Stimulated activated naive CD4-positive, alpha-beta T cell treated with Interleukin-2 at 50 U/mL for 16 hours (primary cell): Measurements from ENCODE around the gene PAPOLG.
"Not testable (repeated sequence)": the region's sequence is repeated elsewhere in the genome, so short reads cannot be mapped to it uniquely, and the experiment has no call there.

ENCODE experiments used
- DNase-seq: peaks from one replicate; lab custom pipeline; 2025; lab: John Stamatoyannopoulos, UW

PAPOLG gene

DNA sequence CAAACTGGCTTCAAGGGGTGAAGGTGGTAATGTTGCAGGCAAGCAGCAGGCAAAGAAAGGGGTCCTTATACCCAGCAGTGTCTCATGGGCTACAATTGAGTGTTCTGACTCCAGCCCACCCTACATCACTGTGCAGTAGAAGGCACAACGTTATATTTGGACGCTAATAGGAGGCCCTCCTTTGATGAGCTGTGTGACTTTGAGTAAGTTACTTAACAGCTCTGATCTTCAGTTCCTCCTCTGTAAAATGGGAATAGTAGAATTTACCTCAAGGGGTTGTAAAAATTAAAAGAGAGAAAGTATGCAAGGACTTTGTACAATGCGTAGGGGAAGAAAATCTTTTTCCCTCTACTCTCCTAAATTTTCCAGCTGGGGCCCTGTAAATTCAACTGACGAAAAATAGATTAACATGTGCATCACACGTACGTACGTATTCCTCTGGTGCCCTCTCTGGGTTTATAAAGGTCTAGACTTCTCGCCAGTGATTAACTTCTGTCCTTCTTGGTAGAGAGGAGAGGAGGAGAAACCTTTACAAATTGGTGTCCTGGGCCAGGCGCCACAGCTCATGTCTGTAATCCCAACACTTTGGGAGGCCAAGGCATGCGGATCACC lies 67.7 kb downstream of the PAPOLG start:
- DNase-seq, result no peak

DNA sequence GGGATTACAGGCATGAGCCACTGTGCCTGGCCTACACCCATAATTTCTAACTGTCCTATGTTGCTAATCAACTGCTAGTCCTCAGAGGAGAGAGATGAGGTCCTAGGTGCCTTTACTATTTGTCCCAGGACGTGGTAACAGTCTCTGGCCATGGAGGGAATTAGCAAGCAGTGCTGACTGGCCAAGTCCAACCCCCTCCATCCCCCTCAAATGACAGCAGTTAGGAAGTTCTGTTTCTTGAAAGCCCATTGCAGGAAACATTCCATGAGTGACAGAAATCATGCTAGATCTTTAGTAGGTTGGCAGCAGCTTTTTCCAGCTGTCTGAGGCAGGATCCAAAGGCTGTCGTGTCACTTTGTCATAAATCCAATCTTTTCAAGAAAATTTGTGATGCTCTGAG lies 69.6 kb downstream of the PAPOLG start:
- DNase-seq, result no peak

DNA sequence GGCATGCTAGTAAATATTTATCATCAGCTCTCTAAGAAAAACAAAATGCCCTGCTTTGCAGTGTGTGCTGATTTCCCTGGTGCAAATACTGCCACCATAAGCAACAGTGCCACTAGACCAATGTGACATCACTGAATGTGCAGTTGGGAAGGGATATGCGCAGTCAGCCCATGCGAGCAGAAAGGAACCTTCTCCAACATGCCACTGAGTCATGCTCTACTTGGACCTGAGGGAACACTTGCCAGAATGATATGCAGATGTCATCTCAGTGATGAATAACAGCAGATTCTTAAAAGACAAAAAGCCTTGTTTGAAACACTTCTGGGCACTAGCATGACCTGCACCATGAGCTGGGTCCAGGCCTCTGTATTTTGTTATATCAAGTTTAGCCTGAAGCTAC lies 70.0 kb downstream of the PAPOLG start:
- no peak for DNase-seq

DNA sequence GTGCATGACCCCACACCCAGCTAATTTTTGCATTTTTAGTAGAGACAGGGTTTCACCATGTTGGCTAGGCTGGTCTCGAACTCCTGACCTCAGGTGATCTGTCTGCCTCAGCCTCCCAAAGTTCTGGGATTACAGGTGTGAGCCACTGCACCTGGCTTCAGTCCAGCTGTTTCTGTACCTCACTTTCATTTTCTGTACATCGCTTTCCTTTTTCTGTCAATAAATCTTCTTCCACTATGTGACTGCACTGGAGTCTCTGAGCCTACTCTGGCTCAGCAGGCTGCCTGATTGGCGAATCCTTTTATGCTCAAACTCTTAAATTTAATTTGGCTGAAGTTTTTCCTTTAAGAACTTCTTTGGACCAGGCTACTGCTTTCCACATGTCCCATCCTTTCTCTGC lies 70.8 kb downstream of the PAPOLG start:
- not testable (repeated sequence) for DNase-seq

DNA sequence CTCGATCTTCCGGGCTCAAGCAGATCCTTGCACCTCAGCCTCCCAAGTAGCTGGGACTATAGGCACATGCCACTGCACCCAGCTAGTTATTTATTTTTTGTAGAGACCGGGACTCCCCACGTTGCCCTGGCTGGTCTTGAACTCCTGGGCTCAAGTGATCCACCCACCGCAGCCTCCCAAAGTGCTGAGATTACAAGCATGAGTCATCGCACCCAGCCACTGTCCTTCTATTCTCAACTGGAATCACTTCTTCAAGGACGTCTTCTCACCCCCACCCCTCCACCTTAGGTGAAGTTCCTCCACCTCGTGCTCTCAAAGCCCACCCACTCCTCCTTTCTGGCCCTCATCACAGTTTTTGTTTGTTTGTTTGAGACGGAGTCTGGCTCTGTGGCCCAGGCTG lies 71.3 kb downstream of the PAPOLG start:
- no peak for DNase-seq

DNA sequence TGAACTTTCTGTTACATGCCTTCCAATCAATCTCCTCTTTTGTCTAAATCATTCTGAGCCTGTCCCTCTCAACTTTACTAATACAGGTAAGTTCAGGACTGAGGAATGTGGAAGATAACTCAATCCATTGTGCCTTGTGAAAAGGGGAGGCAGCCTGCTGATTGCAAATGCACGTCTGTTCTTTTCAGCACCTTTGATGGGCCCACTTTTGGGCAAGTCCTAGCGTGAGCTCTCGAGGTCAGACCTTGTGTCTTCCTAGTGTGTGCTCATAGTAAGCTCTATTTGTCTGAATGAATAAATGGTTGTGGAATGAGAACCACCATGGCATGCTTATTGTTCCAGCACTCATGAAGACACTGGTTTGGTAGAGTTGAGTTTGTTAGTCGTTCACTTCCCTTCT lies 74.9 kb downstream of the PAPOLG start:
- DNase-seq, result no peak

DNA sequence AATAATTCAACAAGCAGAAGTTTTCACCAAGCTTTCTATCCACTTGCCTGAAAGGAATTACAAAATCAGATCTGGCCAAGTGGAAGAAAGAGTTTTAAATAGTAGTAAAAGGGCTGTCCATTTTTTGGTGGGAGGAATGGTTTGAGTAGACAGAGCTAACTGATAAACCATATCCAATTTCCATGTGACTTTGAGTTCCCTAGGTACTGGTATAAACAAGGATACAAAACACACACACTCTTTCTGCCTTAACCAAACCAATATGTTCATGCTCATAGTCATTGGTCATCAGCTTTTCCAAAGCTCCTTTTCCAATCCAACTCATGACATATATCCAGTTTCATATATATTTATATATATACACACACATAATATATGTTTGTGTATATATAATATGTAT lies 75.9 kb downstream of the PAPOLG start:
- DNase-seq, result no peak

DNA sequence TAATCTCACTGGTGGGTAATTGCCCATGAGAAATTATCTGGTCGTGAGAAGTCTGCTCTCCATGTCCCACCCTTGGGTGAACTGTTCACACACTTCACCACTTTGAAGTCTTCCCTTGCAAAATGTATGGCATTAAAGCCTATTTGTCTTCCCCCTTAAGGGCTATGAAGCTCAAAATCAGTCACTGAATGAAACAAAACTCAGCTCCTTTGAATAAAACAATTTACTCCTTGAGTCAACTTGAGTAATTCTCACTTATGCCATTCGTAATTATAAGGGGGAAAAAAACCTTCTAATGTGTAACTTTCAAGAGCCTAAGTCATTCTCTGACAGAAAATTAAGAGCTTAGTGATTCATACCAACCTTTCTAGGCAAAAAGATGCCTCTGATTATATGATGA lies 76.6 kb downstream of the PAPOLG start:
- no peak for DNase-seq

DNA sequence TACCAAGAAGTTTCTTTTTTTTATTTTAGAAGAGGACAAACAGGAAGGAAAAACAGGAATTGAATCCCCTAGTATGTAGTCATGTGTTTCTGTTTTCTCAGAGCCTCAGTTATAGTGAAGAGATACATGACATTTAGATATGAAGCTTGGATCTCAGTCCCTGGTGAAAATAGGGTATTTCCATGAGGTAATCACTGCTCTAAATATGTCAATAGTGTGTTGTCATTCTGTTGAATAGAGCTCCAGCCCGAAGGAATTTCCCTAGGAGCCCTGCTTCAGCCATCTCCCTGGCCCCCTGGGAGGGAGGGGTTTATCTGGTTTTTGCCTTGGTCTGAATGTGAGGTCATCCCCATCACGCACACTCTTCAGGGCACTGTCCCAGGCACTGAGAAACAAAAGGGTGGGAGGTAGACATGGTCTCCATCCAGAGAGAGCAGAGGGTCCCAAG lies 78.2 kb downstream of the PAPOLG start:
- DNase-seq, result no peak

DNA sequence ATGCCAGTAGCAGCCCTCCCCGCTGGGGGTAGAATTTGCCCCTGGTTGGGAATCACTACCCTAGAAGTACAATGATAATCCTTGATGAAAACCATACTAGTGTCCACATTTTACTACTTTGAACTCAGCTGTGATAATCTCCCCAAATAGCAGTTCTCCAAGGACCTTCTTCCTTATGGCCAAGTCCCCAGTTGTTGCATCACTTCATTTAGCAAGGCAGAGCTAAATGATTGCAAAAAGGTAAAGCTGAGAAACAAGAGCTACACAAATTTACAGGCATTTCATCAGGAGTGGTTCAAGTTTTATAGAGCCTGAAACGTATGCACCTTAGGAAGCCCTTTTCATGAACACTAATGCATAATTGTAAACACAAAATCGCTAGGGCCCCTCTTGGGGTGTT lies 80.4 kb downstream of the PAPOLG start:
- DNase-seq, result no peak

DNA sequence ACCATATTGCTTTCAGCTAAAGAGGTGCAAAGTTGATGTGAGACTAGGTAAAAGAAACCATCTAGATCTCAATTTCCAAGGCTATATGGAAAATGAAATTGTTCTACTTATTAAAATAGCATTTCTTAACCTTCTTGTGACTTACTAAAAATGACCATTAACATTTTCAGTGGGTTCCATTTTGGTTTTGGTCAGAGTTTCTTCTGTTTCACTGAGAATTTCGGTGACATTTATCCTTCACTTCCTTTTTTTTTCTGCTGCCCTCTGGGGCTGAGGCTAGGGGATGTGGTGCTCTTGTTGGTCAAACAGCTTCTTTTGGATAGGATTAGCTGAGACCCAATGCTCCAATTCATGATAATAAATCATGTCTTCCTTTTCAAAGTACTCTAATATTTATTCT lies 81.1 kb downstream of the PAPOLG start:
- DNase-seq, result no peak

DNA sequence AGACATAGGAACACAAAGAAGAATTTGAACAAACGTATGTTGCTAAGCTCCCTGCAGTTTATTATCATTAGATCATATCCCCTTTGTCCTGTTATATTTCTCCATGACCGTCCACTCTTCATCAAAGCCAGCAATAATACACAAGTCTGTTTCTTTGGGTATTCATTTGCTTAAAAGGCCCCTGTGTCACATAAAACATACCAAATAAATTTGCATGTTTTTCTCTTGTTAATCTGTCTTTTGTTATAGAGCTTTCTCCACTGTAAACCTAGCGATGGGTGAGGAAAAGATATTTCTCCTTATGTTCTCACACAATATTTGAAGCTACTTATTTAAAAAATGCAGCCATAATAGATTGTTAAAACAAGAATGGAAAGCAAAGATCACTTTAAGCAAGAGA lies 82.4 kb downstream of the PAPOLG start:
- no peak for DNase-seq

DNA sequence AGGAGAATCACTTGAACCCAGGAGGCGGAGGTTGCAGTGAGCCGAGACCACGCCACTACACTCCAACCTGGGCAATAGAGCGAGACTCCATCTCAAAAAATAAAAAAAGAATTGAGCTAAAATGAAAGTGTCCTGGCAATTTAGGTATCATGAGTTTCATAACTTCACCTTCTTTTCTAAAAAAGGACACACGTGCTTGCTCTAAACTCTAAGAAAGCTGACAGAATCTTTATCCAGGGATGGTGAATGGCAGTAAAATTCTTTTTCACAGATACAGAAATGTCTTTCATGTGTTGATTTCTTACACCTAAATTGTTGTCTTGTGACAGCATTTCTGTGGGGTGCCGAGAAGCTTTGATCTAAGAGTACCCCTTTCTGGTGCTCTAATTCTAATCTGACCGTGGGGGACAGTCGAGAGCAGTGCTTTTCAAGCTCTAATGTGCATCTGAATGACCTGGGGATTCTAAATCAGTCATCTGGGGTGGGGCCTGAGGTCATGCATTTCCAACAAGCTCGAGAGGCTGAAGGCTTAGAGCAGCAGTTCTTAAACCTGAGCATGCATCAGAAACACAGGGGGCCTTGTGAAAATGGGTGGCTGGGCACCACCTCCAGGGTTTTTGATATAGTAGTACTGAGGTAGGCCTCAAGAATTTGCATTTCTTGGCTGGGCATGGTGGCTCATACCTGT lies 83.2 kb downstream of the PAPOLG start:
- no peak for DNase-seq

DNA sequence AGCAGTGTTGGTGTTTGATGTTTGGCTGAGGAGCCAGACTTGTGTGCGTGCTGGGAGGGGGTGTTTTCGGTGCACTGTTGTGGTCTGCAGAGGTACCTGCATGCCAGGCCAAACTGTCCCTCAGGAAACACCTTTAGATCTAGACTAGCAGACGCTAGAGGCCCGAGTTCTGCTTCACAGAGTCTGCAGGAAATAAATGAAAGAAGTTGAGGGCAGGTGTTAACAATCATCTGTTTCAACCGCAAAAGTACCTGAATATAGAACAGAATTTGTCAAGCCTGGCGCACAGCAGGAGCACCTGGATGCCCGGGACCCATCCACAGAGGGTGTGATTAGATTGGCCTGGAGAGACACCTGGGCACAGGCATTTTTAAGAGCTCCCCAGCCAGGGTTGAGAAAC lies 84.8 kb downstream of the PAPOLG start:
- no peak for DNase-seq

DNA sequence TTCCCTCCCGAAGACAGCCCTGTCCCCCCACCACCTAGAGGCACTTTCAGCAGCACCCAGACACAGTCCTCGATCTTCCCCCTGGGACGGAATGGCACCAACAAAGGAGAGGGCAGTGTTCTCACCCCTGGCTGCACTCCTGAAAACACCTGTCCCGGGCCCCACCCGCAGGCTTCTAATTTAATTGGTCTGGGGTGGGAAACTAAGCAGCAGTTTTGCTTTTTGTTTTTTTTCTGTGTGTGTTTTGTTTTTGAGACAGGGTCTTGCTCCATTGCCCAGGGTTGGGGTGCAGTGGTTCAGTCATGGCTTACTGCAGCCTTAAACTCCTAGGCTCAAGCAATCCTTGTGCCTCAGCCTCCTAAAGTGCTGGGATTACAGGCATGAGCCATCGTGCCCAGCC lies 86.9 kb downstream of the PAPOLG start:
- DNase-seq, result no peak

DNA sequence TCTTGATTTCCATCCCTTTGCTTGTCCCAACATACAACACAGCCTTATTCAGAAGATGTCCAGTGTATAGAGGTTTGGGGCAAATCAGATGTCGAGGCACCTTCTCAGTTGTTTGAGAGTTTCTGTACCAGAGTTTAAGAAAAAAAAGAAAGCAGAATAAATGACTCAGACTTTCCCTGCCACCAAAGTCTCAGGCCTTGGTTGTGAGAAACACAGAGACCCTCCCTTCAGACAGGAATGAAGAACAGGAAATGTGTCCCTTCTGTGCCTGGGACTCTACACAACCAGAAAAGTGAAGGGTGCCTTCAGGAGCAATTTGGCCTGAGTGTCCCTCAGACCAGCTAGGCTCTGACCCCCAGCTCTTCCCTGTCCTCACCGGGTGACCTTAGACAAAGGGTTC lies 88.0 kb downstream of the PAPOLG start:
- no peak for DNase-seq

DNA sequence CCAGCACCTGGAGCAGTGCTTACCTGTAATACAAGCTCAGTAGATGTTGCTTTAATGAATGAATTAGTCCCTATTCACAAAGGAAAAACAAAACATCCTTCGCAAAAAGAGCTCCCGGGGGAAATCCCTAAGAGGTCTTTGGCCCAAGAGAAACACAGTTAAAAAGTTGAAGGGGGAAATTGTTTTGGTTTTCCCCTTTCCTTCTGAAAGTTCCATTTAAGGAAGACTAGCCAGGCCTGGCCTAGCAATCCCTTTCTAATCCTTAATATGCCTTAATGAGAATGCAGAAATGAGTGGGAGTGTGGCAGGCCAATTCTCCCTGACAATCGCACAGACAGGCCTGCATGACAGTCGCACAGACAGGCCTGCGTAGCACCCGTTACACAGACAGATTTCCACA lies 91.8 kb downstream of the PAPOLG start:
- no peak for DNase-seq
